ENCODE results near the gene FBXL15. TPM values are rescaled to one million over a fixed set of nuclear protein-coding genes. Genes with fewer than 3 reads are reported as not detected.
A peak's percentile ranks its signal among the peaks of the same experiment; 100 is the strongest.

The FBXL15 gene
- total RNA-seq, 1 experiment from 2014 or later = 24.6 TPM

DNA sequence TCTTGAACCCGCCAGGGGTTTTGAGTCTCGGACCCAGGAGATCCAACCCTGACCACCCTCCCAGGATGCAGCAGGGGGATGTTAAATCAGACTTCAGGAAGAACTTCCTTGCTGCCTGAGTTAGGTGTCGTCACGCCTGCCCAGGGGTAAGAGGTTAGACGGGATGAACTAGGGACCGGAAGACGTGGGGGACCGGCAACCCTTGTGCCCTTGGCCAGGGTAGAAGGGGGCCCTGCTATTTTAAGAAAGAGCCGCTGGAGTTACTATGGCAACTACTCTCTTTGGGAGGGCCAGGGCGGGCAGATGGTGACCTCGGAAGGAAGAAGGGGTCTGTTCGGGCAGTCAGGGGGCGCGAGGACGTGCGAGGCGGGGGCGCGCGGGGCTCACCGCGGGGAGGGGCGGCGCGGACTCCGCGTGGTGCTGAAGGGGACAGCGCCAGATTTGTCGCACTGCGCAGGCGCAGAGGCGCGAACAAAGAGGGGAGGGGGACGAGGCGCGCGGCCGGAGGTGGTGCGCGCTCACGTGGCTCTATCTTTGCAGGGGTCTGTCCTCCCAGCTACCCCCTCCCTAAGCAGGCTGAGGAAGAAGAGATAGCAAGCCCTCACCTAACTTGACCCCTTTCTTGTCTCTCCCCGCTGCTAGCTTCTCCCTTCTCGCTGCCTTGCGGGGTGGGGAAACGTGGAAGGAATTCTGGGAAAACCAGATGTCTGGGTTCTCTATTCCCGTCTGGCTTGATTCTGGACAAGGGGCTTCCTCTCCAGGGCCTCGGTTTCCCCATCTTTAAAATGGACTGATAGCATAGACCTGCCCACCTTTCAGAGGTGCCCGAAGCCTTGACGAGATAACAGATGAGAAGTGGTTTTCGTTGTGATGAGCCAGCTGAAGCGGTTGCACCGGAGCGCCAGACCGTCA, 1.1 kb upstream of the FBXL15 start (continued):
- TF ChIP-seq ZNF281 (CRISPR knock-in tag; IDR thresholded peaks at IDR 0.05) (0 out of 2 replicates have a peak, but pooled peaks have one; percentile 33), GTF2I (CRISPR knock-in tag; conservative IDR thresholded peaks at IDR 0.05) (0 out of 2 replicates have a peak, but pooled peaks have one; percentile 4), USF2 (CRISPR knock-in tag; IDR thresholded peaks at IDR 0.05) (peak; percentile 76), MLX (CRISPR knock-in tag; IDR thresholded peaks at IDR 0.05) (0 out of 2 replicates have a peak, but pooled peaks have one; percentile 20), ATF1 (CRISPR knock-in tag; IDR thresholded peaks at IDR 0.05) (0 out of 2 replicates have a peak, but pooled peaks have one; percentile 18), CBFB (CRISPR knock-in tag; IDR thresholded peaks at IDR 0.05; ENCODE audit: low read depth) (0 out of 2 replicates have a peak, but pooled peaks have one; percentile 35), E2F1 (CRISPR knock-in tag; IDR thresholded peaks at IDR 0.05) (0 out of 2 replicates have a peak, but pooled peaks have one; percentile 46), TCF7 (CRISPR knock-in tag; IDR thresholded peaks at IDR 0.05; ENCODE audit: low read depth) (no peak), E2F5 (CRISPR knock-in tag; IDR thresholded peaks at IDR 0.05) (peak; percentile 61; the same call in 1 of the 2 replicates), MXD4 (CRISPR knock-in tag; IDR thresholded peaks at IDR 0.05; ENCODE audit: borderline replicate concordance) (no peak), FOXP1 (CRISPR knock-in tag; IDR thresholded peaks at IDR 0.05; ENCODE audit: borderline replicate concordance) (0 out of 2 replicates have a peak, but pooled peaks have one; percentile 13), ZSCAN18 (CRISPR knock-in tag; IDR thresholded peaks at IDR 0.05) (no peak), ATF6 (CRISPR knock-in tag; IDR thresholded peaks at IDR 0.05) (no peak)
- TF ChIP-seq, protein P1, sequence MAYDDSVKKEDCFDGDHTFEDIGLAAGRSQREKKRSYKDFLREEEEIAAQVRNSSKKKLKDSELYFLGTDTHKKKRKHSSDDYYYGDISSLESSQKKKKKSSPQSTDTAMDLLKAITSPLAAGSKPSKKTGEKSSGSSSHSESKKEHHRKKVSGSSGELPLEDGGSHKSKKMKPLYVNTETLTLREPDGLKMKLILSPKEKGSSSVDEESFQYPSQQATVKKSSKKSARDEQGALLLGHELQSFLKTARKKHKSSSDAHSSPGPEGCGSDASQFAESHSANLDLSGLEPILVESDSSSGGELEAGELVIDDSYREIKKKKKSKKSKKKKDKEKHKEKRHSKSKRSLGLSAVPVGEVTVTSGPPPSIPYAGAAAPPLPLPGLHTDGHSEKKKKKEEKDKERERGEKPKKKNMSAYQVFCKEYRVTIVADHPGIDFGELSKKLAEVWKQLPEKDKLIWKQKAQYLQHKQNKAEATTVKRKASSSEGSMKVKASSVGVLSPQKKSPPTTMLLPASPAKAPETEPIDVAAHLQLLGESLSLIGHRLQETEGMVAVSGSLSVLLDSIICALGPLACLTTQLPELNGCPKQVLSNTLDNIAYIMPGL (CRISPR knock-in tag; IDR thresholded peaks at IDR 0.05) = 0 out of 2 replicates have a peak, but pooled peaks have one; percentile 36
- TF ChIP-seq, protein P2, sequence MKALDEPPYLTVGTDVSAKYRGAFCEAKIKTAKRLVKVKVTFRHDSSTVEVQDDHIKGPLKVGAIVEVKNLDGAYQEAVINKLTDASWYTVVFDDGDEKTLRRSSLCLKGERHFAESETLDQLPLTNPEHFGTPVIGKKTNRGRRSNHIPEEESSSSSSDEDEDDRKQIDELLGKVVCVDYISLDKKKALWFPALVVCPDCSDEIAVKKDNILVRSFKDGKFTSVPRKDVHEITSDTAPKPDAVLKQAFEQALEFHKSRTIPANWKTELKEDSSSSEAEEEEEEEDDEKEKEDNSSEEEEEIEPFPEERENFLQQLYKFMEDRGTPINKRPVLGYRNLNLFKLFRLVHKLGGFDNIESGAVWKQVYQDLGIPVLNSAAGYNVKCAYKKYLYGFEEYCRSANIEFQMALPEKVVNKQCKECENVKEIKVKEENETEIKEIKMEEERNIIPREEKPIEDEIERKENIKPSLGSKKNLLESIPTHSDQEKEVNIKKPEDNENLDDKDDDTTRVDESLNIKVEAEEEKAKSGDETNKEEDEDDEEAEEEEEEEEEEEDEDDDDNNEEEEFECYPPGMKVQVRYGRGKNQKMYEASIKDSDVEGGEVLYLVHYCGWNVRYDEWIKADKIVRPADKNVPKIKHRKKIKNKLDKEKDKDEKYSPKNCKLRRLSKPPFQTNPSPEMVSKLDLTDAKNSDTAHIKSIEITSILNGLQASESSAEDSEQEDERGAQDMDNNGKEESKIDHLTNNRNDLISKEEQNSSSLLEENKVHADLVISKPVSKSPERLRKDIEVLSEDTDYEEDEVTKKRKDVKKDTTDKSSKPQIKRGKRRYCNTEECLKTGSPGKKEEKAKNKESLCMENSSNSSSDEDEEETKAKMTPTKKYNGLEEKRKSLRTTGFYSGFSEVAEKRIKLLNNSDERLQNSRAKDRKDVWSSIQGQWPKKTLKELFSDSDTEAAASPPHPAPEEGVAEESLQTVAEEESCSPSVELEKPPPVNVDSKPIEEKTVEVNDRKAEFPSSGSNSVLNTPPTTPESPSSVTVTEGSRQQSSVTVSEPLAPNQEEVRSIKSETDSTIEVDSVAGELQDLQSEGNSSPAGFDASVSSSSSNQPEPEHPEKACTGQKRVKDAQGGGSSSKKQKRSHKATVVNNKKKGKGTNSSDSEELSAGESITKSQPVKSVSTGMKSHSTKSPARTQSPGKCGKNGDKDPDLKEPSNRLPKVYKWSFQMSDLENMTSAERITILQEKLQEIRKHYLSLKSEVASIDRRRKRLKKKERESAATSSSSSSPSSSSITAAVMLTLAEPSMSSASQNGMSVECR (CRISPR knock-in tag; IDR thresholded peaks at IDR 0.05; ENCODE audit: borderline replicate concordance) = 0 out of 2 replicates have a peak, but pooled peaks have one; percentile 21

All from WTC11 (cell line).